ENCODE measurements around the gene NOC2L. TPM values are rescaled to one million over a fixed set of nuclear protein-coding genes. Genes with fewer than 3 reads are reported as not detected.

The NOC2L gene
- total and polyA plus RNA-seq, 8 donors: 23.3 to 86.5 (median 37.5) TPM

GRCh38 chr1:914891-915280, 44.2 kb downstream of the NOC2L start:
- no peaks in the 10 kb centered on the region for H3K4me1 ChIP-seq
- no peak overlapping the region for H3K27ac ChIP-seq
- WGBS, 2 donors: 72 to 78% methylated on average over 6 of the region's 6 CpGs
- H3K4me3 ChIP-seq: no peak overlapping the region
- TF ChIP-seq, protein P1, sequence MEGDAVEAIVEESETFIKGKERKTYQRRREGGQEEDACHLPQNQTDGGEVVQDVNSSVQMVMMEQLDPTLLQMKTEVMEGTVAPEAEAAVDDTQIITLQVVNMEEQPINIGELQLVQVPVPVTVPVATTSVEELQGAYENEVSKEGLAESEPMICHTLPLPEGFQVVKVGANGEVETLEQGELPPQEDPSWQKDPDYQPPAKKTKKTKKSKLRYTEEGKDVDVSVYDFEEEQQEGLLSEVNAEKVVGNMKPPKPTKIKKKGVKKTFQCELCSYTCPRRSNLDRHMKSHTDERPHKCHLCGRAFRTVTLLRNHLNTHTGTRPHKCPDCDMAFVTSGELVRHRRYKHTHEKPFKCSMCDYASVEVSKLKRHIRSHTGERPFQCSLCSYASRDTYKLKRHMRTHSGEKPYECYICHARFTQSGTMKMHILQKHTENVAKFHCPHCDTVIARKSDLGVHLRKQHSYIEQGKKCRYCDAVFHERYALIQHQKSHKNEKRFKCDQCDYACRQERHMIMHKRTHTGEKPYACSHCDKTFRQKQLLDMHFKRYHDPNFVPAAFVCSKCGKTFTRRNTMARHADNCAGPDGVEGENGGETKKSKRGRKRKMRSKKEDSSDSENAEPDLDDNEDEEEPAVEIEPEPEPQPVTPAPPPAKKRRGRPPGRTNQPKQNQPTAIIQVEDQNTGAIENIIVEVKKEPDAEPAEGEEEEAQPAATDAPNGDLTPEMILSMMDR (IDR thresholded peaks at IDR 0.05): no peak
- no peaks in the 10 kb centered on the region for H3K27me3 ChIP-seq
- intact Hi-C loops (cut with DNase I): no loop called here
- FAIRE-seq (no peak), DNase-seq (peak in 3 of 6 donors; percentile 3 to 34 (median 29)), ATAC-seq (no peak)
- H3K9me3 ChIP-seq: no peaks in the 10 kb centered on the region
- H3K36me3 ChIP-seq: no peaks in the 10 kb centered on the region

GRCh38 chr1:914131-914890, 44.7 kb downstream of the NOC2L start:
- Histone ChIP-seq H3K9me3 (no peaks in the 10 kb centered on the region), H3K27me3 (no peaks in the 10 kb centered on the region), H3K36me3 (no peaks in the 10 kb centered on the region), H3K4me3 (no peak overlapping the region), H3K4me1 (no peaks in the 10 kb centered on the region), H3K27ac (no peak overlapping the region)
- 67 to 76% methylated on average over 21 of the region's 21 CpGs for WGBS, 2 donors
- TF ChIP-seq, protein P1 (IDR thresholded peaks at IDR 0.05): no peak
- FAIRE-seq: no peak
- intact Hi-C loops (cut with DNase I): no loop called here
- ATAC-seq: no peak
- DNase-seq: peak in 5 of 6 donors; percentile 2 to 65 (median 33)

- no peak for FAIRE-seq
- Histone ChIP-seq H3K27me3 (no peaks in the 10 kb centered on the region), H3K4me3 (no peak overlapping the region), H3K36me3 (no peaks in the 10 kb centered on the region), H3K9me3 (no peaks in the 10 kb centered on the region), H3K27ac (no peak overlapping the region), H3K4me1 (no peaks in the 10 kb centered on the region)
- intact Hi-C loops (cut with DNase I): no loop called here
- TF ChIP-seq, protein P1 (IDR thresholded peaks at IDR 0.05): no peak
- DNase-seq: peak in 4 of 6 donors; percentile 11 to 68 (median 36)
- ATAC-seq: no peak
- 68 to 73% methylated on average over 16 of the region's 16 CpGs for WGBS, 2 donors
These were observed 45.4 kb downstream of the NOC2L start for GRCh38 chr1:913491-914130.

GRCh38 chr1:912740-913301, 46.2 kb downstream of the NOC2L start:
- Histone ChIP-seq H3K36me3 (no peaks in the 10 kb centered on the region), H3K27ac (no peak overlapping the region), H3K9me3 (no peaks in the 10 kb centered on the region), H3K4me1 (no peaks in the 10 kb centered on the region), H3K27me3 (no peaks in the 10 kb centered on the region), H3K4me3 (no peak overlapping the region)
- 48 to 51% methylated on average over 24 of the region's 24 CpGs for WGBS, 2 donors
- DNase-seq (peak in 5 of 6 donors; percentile 4 to 67 (median 36)), ATAC-seq (peak in 1 of 4 donors; percentile 20), FAIRE-seq (no peak)
- TF ChIP-seq, protein P1 (IDR thresholded peaks at IDR 0.05): peak in 1 of 4 donors; percentile 24
- intact Hi-C loops (cut with DNase I): no loop called here
